Muscle of arm (tissue), 12 donors: ENCODE measurements around the gene SNAPC4. TPM values are rescaled to one million over a fixed set of nuclear protein-coding genes. Genes with fewer than 3 reads are reported as not detected.
"Not testable (repeated sequence)": the region's sequence is repeated elsewhere in the genome, so short reads cannot be mapped to it uniquely, and the experiment has no call there.

ENCODE experiments used
- DNase-seq: peaks from one replicate; pipeline ENCODE4 v3.0.0-alpha.2; 2013
- polyA plus RNA-seq, 12 donors: library from polyadenylated mRNA; unstranded; fragments of 120-200 nt; gene quantifications; one replicate each; pipeline ENCODE4 v1.2.1, GENCODE V29; 2013; ENCODE audit not compliant: insufficient read length in 12 of 12

SNAPC4 gene
- polyA plus RNA-seq, 12 donors = 4.8 to 10.2 (median 5.6) TPM; not detected in 1

DNA sequence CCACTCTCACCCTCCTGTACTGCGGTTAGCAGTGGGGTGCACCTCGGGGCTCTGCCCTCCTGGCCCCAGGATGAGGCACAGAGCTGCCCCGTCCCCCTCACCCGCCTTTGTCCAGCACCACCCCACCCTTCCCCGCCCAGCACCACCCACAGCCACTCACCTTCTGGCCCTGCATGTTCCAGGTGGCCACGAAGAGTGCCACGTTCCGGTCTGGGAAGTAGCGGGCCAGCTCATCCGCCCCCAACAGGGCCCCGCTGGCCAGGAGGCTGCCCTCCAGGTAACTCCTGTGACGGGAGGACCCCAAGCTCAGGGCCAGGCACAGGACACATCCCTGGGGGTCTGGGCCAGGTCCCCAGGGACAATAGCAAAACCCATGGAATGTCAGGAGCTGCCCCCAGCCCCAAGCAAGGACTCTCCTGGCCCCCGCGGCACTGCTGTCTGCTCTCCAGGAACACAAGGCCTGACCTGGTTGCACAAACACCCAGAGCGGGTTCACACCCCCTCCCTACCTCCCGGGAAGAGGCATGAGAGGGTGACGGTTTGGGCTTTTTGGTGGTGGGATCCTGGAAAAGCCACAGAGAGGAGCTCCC is 34.7 kb upstream of the SNAPC4 start:
- DNase-seq = no peak

DNA sequence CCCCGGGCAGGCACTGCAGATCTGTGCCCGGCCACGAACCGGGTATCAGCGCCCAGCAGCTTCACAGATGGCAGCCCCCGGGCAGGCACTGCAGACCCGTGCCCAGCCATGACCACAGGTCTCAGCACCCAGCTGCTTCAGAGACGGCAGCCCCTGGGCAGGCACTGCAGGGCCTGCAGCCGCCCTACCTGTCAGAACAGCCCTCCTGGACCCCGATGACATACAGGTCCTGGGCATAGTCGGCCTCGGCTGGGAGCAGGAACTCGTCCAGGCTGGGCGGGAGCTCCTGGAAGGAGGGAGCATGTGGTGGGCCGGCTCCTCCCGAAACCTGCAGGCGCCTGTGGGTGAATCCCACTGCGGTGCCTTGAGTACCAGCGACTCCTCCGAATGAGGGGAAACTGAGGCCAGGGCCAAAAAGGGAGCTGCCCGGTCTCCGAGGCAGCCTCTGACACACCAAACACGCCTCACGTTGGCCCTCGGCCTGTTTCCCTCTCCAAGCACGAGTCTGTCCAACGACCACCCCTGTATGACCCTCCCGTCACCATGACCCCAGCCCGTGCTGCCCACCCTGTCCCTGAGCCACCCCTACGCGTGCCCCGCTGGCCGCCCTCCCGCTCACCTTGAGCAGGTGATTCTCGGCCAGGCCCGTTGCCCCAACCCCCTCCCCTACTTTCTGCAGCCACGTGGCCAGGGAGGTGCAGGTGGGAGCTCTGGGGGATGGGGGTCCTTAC is 34.0 kb upstream of the SNAPC4 start:
- no peak for DNase-seq

DNA sequence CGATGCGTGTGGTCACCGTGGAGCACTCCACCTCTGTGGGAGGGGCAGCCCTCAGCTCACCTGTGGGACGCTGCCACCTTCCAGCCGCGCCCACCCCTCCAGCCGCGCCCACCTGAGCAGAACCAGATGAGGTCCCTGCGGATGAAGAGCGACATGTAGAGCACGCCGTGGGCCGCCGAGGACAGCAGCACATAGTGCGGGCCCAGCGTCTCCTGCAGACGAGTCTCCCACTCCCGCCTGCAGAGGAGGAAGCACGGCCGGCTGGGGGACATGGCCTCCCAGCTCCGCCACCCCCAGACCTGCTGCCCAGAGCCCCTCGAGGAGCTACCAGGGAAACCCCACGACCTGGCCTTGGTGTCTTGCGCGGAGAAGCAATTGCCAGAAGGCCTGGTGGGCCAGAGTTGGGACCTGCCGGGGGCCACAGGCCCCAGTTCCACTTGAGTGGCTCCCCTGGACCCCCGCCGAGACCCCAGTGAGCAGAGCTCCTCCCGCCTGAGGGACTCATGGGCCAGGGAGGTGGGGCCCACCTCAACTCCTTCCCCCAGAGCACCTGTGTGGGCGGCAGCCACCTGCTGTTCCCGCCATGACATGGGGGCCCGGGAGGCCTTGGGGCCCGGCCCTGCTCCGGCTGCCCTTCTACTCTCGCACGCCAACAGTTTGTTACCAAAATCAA is 33.2 kb upstream of the SNAPC4 start:
- DNase-seq = no peak

DNA sequence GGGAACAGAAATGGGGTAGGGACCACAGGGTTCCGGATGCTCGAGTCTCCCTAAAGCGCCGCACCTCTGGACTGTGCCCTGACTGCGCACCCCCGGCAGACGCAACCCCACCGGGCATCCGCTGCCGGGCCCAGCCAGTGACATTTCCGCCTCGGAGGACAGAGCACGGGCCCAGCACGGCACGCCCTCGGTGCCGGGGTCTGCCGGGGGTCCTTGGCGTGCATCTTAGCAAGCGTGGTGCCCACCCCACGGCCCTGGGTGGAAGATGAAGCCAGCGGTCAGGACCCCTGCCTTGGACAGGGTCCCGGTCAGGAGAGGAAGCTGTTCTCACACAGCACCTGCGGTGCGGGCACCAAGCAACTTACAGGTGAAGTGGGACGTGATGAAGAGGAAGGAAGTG is 32.6 kb upstream of the SNAPC4 start:
- DNase-seq = no peak

GRCh38 chr9:136431782-136432350 is 31.9 kb upstream of the SNAPC4 start:
- no peak for DNase-seq

DNA sequence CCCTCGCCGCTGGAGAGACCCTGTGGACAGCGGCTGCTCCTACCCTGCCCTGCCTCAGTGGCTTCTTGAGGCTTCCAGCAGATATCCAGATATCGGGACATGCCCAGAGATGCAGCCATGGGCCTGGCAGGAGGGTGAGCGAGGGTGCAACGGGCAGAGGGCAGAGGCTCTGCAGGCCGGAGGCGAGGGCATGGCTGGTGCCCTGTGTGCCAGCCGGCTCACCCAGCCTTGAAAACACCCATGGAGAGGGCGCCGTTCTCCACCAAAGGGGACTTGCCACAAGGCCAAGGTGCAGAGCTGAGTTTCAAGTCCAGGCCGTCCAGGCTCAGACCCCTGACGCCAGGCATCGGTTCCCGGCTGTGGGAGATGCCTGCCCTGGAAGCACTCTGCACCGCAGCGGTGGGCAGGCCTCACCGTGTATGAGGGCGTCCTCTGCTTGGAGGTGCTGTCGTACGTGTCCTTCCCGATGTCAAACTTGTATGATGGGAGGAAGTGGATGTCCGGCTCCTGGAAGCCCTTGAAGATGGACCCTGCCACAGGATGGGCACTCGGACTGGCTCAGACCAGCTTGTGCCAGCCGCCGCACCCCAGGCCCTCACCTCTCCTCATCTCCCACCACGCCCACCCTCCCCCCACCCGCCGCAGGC is 30.7 kb upstream of the SNAPC4 start:
- no peak for DNase-seq

- no peak for DNase-seq
Measured at GRCh38 chr9:136429683-136430491, 29.9 kb upstream of the SNAPC4 start.

- DNase-seq = no peak
Measured at GRCh38 chr9:136429075-136429628, 29.2 kb upstream of the SNAPC4 start.

DNA sequence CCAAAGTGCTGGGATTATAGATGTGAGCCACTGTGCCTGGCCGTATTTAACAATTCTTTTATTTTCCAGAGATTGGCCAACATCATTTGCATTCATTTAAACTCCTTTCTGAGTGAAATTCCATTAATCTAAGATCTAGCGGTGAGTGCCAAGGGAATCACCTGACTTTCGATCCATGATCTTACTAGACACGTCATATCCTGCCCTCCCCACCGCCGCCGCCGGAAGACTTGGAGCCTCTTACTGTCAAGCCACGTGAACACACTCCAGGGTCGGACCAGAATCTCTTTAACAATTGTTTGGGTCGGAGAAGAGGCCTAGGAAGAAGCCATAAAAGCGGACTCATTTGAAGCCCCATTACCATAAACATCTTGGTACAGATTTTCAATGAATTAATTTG is 26.8 kb upstream of the SNAPC4 start:
- DNase-seq = no peak

- not testable (repeated sequence) for DNase-seq
Measured at GRCh38 chr9:136425367-136425766, 25.4 kb upstream of the SNAPC4 start.

- DNase-seq = no peak
Measured at GRCh38 chr9:136424750-136425362, 24.9 kb upstream of the SNAPC4 start.

DNA sequence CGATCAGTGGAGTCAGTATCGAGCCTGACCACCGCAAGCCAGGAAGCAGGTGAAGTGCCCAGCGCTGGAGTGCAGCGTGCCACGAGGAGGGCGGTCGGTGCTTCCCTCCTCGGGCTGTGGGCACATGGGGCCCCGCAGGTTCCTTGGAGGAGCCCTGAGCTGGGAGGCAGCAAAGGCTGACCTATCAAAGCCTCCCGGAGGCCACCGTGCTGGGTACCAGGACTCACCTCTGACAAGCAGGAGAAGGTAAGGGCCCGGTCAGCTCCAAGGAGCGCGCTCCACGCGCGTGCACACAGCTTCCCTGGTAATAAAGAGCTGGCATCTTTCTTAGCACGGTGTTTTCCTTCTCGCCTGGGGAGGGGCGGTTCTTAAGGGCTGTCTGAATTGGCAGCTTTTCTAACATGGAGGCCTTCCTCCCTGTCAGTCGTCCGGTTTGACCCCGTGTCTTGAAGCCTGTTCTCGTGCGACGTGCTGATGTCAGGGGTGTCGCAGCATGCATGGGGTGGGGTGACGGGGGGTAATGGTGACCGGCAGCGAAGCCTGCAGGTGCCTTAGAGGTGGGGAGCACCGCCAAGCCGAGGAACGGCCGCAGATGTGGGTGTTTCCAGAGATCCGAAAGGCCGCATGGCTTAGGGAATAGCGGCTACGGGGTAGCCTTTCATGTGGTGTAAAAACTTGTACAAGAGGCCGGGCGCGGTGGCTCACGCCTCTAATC is 23.6 kb upstream of the SNAPC4 start:
- DNase-seq = no peak

DNA sequence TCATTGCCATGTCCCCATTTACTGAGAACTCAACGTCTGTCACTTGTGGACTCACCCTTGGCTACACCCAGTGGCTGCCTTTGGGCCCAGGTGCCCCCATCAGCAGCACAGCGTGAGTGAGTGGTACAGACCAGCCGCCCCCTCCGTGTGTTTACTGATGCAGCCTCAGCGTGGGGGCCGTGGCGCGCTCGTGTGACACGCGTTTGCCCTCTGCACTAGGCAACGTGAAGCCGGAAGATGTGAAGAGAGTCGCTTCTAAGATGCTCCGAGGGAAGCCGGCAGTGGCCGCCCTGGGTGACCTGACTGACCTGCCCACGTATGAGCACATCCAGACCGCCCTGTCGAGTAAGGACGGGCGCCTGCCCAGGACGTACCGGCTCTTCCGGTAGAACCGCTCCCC is 22.9 kb upstream of the SNAPC4 start:
- DNase-seq = no peak

GRCh38 chr9:136421791-136422190 is 21.8 kb upstream of the SNAPC4 start:
- DNase-seq = no peak

DNA sequence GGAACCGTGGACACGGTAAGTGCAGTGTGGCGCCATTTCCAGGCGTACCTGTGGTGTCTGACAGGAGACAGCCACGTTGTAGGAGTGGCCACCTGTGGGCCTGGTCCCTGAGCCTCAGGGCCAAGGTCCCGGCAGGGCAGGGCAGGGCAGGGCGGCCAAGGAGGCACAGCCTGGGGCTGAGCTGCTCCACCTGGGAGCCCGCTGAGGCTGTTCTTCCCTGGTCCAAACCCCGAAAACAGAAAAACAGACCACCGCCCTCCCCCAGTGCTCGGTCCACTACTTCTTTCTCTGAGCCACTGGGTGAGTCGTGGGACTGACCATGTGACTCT is 19.1 kb upstream of the SNAPC4 start:
- no peak for DNase-seq

DNA sequence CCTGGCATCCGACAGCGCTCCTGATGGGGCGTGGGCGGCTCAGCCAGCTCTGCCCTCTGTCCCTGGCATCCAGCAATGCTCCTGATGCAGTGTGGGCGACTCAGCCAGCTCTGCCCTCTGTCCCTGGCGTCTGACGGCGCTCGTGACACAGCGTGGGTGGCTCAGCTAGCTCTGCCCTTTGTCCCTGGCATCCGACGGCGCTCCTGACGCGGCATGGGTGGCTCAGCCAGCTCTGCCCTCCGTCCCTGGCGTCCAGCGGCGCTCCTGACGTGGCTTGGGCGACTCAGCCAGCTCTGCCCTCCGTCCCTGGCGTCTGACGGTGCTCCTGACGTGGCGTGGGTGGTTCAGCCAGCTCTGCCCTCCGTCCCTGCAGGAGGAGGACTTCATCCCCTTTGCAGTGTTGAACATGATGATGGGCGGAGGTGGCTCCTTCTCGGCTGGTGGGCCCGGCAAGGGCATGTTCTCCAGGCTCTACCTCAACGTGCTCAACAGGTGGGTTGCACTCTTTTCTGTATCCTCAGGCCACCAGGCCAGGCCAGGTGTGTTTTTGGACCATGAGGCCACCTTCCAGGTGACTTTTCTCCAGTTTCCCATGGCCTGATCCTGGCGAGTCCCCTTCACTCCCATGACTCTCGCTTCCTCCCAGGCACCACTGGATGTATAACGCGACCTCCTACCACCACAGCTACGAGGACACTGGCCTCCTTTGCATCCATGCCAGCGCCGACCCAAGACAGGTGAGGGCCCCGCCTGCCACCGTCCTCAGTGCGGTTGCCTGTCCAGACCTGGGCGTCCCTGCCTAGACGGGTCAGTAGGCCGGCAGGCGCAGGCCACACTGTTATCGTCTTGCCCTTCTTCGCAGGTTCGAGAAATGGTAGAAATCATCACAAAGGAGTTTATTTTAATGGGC is 18.5 kb upstream of the SNAPC4 start:
- DNase-seq = no peak

DNA sequence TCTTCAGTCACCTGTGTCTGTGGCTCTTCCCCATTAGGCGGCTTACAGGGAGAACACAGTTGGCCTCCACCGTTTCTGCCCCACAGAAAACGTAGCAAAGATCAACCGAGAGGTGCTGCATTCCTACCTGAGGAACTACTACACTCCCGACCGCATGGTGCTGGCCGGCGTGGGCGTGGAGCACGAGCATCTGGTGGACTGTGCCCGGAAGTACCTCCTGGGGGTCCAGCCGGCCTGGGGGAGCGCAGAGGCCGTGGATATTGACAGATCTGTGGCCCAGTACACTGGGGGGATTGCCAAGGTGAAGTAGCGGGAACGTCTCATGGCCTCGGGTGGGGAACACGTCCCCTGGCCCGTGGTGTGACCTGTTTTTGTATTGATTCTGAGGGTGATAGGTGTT is 16.9 kb upstream of the SNAPC4 start:
- no peak for DNase-seq

- no peak for DNase-seq
Measured at GRCh38 chr9:136416427-136416826, 16.5 kb upstream of the SNAPC4 start.

- DNase-seq = no peak
Measured at GRCh38 chr9:136412962-136413361, 13.0 kb upstream of the SNAPC4 start.
